GM18909 (cell line): ENCODE measurements around the gene CPEB1.

ENCODE experiments used
- ATAC-seq: cut with Tn5 transposase; IDR thresholded peaks from one replicate; pipeline ENCODE4 v1.9.1; 2021; ENCODE audit warnings: mild to moderate bottlenecking; ENCODE audit not compliant: unreplicated experiment, poor library complexity

Gene CPEB1

DNA sequence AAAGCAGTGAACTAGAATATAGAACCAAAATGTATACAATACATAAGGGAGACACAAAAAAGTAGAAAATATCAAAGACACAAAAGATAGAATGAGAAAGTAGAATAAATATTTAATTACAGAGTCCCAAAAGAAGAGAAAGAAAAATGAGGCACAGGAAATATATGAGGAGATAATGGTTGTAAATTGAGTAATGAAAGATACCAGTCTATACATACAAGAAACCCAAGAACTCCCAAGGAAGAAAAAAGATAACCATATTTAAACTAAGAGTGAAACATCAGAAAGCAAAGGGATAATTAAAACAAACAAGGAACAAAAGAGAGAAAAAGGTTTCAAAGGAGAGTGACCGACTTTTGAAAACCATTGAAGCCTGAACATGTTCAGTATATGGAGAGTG, 47.3 kb downstream of the CPEB1 start:
- no peak for ATAC-seq

DNA sequence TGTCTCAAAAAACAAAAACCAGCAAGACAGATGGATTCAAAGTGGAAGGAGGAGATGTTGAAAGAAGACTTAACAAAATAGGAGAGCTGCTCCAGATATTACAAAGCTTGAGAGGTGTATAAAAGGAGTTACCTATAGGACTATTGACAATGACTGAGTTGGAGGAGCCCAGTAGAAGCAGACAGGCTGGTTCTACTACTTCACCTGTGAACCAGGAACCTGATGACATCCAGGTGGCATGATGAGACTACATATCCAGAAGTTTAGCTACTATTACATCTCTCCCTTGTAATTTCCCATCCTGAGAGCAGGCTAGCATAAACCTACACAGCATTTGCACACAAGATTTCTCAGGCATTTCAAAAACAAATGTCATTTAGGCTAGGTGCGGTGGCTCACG, 49.3 kb downstream of the CPEB1 start:
- ATAC-seq: no peak

DNA sequence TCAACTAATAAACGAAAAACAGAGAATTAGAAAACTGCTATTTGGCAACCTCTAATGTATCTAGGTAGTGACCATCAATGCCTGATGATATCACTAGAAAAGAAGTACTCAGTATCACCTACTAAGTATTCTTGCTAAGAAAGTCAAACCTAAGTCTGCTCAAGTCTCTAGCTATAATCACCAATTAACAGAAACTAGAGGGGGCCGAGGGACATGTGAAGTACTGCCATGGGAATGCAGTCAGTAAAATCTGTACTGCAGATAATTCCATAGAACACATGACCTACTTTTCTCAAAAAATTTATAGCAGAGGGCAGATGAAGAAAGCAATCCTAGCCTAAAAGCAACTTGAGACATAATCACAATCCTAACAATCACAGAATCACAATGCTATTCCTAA, 51.4 kb downstream of the CPEB1 start:
- ATAC-seq: no peak

DNA sequence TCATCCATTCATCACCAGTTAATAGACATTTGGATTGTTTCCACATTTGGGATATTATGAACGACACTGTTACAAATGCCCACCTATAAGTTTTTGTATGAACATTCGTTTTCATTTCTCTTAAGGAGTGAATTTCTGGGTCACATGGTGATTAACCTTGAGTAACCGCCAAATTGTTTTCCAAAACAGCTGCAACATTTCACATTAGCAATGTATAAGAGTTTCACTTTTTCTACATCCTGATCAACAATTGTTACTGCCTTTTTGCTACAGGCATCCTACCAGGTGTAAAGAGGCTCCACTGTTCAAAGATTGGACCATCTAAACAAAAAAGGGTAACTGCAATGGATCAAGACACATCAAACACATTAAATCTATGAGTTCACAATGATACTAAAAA, 52.0 kb downstream of the CPEB1 start:
- no peak for ATAC-seq

DNA sequence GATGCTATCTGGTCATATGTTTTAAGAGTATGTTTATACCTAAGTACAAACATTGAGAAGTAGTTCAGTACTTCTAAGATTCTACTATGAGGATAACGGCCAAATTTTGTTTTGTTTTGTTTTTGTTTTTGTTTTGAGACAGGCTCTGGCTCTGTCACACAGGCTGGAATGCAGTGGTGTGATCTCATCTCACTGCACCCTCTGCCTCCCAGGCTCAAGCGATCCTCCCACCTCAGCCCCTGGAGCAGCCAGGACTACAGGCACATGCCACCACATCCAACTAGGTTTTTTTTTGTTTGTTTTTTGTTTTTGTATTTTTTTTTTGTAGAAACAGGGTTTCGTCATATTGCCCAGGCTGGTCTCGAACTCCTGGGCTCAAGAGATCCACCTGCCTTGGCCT, 59.4 kb downstream of the CPEB1 start:
- ATAC-seq: no peak

DNA sequence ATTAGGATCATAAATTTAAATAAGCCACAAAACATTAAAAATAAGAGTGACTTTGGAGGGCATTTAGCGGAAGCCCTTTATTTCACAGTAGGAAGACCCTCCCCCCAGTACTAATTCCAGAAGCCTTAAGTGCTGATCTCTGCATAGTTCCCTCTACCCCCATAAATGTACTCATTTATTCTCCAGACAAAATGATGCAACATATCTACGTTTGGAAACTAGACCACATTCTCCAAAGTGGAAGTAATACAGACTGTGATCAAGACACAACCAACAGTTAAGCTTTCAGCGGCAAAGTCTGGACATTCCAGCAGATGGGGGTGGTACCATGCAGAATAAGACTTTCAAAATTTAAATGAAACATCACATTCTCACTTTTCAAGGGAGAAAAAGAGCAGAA, 62.1 kb downstream of the CPEB1 start:
- ATAC-seq: no peak

DNA sequence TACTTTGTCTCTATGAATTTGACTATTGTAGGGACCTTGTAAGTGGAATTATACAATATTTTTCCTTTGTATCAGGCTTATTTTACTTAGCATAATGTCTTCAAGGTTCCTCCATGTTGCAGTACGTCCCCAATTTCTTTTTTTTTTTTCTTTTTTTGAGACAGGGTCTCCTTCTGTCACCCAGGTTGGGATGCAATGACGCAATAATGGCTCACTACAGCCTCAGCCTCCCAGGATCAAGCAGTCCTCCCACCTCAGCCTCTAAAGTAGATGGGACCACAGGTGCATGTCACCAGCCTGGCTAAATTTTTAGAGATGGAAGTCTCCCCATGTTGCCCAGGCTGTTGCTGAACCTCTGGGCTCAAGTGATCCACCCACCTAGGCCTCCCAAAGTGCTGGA, 66.5 kb downstream of the CPEB1 start:
- ATAC-seq: no peak

DNA sequence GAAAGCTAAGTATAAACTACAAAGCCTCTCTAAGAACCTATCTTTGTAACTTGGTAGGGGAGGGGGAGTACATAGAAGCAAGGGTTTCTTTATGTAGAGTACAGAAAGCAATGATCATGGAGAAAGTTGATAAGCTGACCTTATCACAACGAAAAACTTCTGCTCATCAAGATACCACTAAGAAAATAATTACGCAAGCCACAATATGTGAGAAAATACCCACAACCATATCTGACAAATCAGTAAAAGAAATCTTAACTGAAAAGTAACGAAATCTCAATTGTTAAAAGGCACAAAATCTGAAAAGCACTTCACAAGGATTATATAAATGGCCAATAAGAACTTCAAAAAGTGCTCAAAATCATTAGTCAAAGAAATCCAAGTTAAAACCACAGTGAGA, 71.8 kb downstream of the CPEB1 start:
- ATAC-seq: no peak

DNA sequence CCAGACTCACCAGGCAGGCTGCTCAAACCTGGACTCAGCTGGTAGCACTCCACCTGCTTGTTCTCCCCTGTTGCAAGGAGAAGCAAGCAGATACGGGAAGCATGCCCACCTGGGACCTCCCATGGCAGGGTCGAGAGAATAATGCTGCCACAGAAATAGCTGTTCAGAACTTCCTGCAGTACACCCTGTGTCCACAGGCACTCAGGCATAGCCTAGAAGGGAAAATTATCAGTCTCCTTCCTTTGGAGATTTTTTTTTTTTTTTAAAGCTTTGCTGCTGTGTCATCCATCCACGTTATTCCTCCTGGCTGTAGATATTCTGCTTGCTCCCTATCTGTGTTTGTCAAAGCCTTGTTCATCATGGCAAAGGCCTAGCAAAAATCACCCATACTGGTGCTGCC, 74.2 kb downstream of the CPEB1 start:
- ATAC-seq: no peak

DNA sequence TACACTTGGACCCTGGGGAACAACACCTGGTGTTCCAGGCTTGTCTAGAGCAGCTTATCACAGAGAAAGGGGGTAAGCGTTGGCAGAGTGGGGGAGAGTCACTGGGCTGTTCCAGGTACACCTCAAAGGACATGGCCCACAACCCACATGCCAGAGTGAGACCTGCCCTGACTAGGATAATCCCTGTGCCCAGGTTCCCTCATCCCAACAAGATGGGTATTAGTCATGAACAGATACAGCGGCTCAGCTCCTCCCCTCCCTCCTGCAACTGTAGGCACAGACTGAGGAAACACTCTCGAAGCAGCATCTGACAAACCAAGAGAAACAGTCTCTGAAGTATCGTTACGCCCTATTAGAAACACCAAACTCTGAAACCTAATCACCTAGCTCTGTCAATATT, 74.9 kb downstream of the CPEB1 start:
- no peak for ATAC-seq

DNA sequence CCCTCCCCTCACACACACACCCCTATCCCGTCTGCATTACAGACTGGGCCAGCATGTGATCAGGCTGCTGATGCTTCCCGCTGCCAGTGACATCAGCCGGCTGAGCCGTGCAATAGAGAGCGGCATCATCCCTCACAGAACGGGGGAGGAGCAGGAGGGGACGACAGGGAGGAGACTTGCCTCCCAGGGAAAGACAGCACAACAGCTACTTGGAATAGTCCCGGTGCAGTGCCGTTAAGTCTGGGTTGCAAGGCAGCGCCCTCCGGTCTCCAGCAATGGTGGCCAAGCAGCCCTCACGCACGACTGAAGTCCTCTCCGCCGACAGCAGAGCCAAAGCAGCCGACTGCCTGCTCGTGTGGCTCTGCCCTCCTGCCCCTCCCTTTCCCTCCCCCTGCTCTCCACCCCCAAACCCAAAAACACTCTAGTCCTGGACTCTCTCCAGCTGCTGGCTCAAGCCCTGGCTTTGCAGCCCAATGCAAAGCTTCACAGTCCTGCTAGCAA, 75.4 kb downstream of the CPEB1 start:
- no peak for ATAC-seq

DNA sequence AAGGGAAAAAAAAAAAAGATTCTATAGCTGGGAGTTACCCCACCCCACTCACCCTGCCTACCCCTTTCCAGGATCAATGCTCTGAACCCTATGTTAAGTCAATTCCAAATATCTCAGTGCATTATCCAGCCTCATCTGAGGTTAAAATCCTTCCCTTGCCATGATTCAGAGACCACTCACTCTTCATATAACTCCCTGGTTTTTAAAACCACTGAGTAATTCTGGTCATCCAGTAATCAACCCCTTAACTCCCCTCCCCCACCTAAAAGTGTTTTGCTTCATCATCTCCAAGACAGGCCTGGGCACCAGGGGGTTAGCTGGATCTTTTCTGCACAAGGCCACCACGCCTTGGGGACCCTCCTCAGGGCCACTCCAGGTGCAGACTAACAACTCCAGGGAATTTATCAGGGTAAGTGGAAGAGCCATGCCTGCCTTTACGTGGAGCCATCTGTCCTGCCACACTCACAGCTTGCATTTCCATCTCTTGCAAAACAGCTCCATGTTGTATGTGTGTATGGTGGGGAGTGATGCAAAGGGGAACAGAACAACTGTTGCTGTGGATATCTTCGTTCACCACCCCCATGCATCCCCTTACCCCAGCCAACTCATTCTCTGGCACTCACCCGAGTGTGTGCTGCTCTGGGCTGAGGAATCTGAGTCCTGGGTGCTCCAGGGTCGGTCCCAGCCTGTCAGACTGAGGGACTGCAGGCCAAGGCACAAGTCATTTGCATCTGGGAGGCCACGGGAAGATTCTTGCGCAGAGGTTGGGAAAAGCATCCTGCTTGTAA, 76.2 kb downstream of the CPEB1 start:
- ATAC-seq: no peak

DNA sequence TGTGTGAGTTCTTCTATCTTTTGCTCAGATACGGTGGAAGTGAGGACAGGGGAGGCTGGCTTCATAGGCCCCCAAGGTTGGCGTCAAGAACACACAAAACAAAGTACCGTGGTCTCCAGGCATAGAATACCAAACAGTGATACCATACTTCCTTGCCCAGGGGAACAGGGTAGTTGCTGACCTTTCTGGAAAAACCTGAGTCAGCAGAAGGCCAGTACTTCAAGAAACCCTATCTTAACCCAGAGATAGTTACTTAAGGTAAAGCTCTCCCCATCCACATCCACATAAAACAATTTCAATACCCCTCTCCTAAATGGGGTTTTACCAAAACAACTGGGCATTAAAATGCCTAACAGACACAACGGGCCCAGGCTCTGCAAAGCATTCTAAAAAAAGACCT, 77.3 kb downstream of the CPEB1 start:
- ATAC-seq: no peak

DNA sequence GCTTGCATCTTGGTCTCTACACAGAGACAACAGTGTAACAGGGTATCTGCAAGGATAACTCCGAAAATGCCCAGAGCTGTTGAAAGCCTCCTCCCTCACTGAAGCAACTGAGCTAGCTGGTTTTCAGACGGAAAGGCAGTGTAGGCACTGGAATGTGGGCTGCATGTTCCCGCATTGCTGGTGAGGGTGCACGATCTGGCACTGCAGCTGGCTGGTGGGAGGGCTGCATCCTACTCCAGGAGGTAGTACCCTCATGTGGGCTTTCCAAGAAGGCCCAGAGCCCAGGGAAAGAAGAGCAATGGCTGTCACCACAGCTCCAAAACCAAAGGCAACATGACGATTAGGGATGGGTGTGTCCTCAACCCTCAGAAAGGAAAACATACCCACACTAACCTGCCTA, 78.2 kb downstream of the CPEB1 start:
- no peak for ATAC-seq

DNA sequence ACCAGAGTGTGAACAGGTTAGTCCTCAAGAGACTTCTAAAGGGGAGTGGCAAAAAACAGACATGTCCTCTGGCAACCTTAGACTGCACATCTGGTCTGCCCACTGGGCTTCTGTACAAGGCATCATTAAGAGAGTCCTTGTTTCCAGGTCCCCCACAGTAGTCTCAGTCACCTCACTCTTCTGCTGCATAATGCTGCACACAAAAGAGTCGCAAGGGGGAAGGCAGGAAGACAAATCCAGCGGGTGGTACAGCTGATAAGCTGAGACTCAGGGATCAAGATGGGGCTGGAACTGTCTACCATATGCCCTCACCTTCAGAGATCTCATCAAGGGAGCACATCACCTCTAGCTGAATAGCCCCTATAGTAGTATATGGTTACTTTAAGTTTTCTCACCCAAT, 79.5 kb downstream of the CPEB1 start:
- no peak for ATAC-seq

DNA sequence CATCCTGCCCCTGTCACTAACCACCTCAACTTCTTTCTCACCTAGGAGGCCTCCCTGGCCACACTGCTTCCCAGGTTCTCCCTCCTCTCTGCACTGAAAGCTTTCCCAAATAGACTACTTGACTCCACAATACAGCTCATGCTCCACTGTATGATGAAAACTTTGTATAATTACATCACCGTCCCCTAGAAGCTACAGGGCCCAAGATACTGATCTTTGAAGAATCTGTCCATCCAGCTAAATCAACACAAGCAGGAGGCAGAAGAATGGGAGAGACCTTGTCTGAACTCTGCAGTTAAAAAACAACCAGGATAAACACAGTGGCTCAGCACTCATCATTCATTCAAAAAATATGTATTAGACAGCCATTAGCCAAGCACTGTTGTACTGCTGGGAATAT, 80.5 kb downstream of the CPEB1 start:
- no peak for ATAC-seq

DNA sequence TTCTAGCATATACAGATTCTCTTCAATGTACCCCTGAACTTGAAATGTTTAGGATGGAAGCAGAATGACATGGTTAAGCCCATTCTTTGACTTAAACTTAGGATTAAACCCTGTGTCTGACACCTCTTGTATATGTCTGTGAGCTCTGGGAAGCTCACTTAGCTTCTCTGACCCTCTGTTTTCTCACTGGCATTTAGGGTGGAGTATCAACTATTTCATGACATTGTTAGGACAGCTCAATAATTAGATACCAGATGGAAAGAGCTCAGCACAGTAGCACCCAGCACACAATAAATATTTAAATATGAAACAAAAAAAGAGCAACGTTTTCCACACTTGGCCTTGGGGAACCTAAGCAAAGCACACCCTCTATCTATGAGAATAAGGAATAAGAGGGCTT, 88.7 kb downstream of the CPEB1 start:
- ATAC-seq: no peak

DNA sequence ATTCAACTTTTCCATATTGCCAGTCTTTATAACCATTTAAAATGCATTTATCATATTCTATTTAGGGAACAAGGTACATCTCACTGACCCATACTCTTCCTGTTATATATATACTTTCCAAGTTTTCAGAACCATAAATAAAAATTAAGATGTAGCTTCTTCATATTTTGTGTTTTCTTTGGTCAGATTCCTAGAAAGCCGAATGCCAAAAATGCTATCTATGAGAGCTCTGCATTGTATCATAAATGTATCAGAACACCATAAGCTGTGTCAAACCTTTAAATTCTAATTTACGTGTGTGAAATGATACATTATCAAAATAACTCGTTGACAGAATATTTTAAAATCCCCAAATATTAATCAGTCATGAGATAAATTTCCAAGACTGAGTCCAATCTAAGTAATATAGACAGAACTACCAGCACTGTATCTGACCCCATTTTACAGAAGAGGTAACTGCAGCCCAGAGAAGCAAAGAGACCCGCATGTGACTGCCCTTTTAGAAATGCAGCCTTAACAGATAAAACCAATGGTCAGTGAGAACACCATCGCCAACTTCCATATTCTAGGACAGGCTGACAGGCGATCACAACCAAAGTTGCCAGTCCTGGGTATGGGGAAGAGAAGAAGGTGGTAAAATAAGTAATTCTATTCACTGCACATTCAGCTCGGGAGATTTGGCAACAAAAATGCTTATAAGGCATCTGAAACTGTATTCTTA, 90.7 kb downstream of the CPEB1 start:
- ATAC-seq: no peak

DNA sequence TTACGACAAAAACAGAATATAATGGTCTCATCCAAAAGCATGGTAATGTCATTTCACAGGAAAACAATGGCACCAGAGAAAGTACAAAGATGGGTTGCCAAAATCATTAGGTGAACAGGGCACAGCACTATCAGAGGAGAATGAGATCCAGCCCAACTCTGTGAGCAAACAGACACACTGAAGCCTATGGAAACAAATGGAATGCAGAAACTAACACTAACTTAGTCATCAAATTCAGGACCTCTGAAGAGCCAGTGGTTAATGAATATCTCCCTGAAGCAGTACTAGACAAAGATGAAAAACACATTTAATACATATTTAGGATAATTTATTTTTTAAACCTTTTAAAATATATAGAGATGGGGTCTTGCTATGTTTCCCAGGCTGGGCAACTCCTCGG, 92.3 kb downstream of the CPEB1 start:
- ATAC-seq: no peak

DNA sequence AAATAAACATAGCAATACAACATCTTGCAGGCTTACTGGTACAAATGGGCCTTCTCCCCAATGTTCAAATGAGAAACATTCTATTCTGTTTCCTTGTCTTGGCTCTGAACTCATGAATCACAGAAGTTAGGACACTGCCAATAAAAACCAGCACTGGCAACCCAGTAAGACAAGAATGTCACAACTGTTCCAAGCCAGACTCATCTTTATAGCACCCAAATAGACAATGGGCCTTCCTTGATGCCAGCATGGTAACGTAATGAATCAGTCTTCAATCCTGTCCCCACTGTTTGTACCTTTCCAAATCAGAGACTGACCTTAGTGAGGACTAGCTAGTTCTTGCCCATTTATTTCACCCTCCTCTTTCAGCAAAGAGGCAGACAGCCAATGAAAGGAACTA, 92.8 kb downstream of the CPEB1 start:
- no peak for ATAC-seq

DNA sequence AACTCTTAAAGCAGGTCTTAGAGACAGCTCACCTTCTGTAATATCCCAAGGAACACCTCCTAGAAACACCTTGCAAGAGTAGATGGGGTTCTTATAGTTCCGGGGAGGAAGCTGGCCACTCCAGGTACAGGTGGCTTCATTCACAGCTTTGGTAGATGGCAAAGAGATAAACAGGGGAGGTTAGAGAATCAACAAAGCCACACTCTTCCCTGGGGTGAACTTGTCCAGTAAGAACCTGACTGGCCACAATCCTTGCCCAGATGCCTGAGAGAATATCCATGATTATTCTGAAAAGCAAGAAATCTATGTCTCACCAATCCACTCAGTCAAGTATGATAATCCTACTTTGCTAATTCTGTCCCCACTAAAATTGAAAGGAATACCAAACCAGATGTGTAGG, 93.3 kb downstream of the CPEB1 start:
- no peak for ATAC-seq

DNA sequence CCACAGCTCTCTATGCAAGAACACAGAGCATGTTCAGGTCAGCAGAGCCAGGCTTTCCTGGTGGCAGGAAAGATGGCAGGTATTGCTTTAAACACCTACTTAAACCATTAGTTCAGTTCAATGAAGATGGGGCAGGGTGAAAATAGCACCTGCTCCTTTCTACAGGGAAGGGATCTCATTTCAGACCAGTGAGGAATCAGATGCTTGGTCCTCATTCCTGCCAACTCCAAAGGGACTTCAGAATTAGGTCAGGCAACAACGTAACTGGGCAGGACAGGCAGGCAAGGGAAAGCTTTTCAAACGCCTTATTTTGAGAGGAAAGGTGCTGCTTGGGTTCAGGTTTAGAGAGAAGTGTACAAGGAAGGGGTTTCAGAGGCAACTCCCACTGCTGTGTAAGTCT, 94.3 kb downstream of the CPEB1 start:
- ATAC-seq: no peak
